Calu3 (cell line): Measurements from ENCODE around the gene ABLIM2. TPM values are rescaled to one million over a fixed set of nuclear protein-coding genes. Genes with fewer than 3 reads are reported as not detected.

Experiments used
- BruUV-seq: library from RNA; stranded (reverse); fragments of 400-500 nt; replicated peaks from 2 replicates; lab custom pipeline; 2021; lab: Mats Ljungman, UMichigan
- CTCF ChIA-PET: fragments of 300-600 bp; sonication (Branson Sonifier 250); formaldehyde crosslinking; loops from one replicate; lab custom pipeline; 2022; ENCODE audit warnings: antibody characterized with exemption; lab: Charles Lee
- DNase-seq: peaks from one replicate; pipeline ENCODE4 v3.0.0; 2022
- H3K27ac Mint-ChIP-seq: one replicate; pipeline ENCODE4 v1.8.0; 2022; ENCODE audit warnings: mixed read lengths; ENCODE audit not compliant: unreplicated experiment
- H3K27me3 Mint-ChIP-seq: one replicate; pipeline ENCODE4 v1.8.0; 2022; ENCODE audit warnings: mixed read lengths; ENCODE audit not compliant: unreplicated experiment
- H3K36me3 Mint-ChIP-seq: one replicate; pipeline ENCODE4 v1.8.0; 2022; ENCODE audit warnings: mild to moderate bottlenecking, moderate library complexity, mixed read lengths; ENCODE audit not compliant: insufficient read depth, unreplicated experiment
- H3K4me1 Mint-ChIP-seq: one replicate; pipeline ENCODE4 v1.8.0; 2022; ENCODE audit warnings: mild to moderate bottlenecking, low read depth, mixed read lengths; ENCODE audit not compliant: unreplicated experiment
- H3K4me3 Mint-ChIP-seq: one replicate; pipeline ENCODE4 v1.8.0; 2022; ENCODE audit warnings: mild to moderate bottlenecking, low read depth, moderate library complexity, mixed read lengths; ENCODE audit not compliant: unreplicated experiment
- H3K9me3 Mint-ChIP-seq: one replicate; pipeline ENCODE4 v1.8.0; 2022; ENCODE audit warnings: low read depth, mixed read lengths; ENCODE audit not compliant: unreplicated experiment
- intact Hi-C: fragments of 100-400 bp; cut with micrococcal nuclease; formaldehyde crosslinking; loops from one replicate; pipeline ENCODE4 v1.10.0; 2022; ENCODE audit not compliant: unreplicated experiment
- total RNA-seq: library from RNA; stranded (reverse); gene quantifications from 2 replicates; pipeline ENCODE4 v1.2.3, GENCODE V29; 2022
- TF ChIP-seq, protein P1 (sequence below): fragments of 200-600 bp; IDR thresholded peaks from one replicate; pipeline ENCODE4 v1.8.0; 2022; ENCODE audit warnings: antibody characterized with exemption; ENCODE audit not compliant: unreplicated experiment

Gene ABLIM2
- total RNA-seq, 1 experiment from 2014 or later: 1.0 TPM

DNA sequence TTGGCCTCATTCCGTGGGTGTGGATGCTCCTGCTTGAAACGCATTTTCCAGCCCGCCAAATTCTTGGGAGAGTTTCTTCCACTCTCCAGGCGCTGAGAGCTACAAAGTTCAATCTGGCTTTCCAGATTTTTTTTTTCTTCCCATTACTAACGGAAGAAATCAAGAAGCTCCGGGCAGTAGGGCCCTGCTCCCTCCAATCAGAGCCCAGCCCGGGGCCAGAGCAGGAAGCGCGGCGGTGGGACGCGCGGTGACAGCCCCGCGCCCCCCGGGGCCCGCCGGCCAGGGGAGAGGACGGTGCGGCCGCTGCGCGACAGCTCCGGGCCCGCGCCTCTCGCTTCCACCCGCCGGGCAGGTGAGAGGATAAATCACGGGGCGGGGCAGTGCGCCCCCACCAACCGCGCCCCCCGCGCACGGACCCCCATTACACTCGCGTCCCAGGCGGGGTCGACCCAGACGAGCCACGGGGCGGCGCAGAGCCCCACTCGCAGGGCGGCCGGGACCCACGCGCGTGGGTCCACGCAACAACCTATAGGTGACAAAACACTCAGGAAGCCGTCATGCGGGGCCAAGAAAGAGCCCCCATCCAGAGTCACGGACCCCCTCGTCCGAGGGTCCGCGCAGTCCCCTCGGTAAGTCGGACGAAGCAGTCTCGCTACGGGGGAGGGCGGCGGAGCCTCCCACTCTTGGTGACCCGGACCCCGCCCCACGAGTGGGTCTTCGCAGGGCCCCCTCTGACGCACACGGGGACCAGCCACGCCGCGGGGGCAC, 219.8 kb downstream of the ABLIM2 start:
- H3K4me1 Mint-ChIP-seq: peaks cover 24% of the 10 kb centered on the region
- H3K27ac Mint-ChIP-seq: peak overlapping the region; percentile 50
- peak; percentile 14 for DNase-seq

DNA sequence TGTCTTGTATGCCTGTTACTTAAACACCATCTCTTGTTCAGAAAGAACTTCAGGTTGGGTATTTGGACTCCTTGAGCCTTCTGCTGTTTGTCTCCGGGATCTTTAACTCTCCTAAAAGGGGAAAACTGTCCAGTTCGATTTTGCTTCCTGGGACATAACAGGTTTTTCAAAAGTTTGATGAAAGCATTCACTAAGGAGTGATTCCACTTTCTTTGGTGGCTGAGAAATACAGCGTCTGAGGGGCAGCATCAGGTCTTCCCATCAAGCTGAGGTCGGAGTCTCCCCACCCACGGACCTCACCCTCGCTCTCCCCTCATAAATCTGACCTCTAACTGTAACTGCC, 220.4 kb downstream of the ABLIM2 start:
- Mint-ChIP-seq H3K4me1 (peaks cover 24% of the 10 kb centered on the region), H3K9me3 (no peaks in the 10 kb centered on the region), H3K36me3 (peaks cover 38% of the 10 kb centered on the region), H3K27me3 (no peaks in the 10 kb centered on the region), H3K4me3 (peak overlapping the region; percentile 82), H3K27ac (peak overlapping the region; percentile 50)
- CTCF ChIA-PET: interaction anchor here (0.6 to 1.9 kb wide), 7 partner anchors 9 to 115 kb away, joined by 3 to 6 read pairs (median 3); no protein-coding TSS in a partner anchor
- no peak for DNase-seq
- intact Hi-C loops: loop anchor here (5.0 kb wide), 1 partner anchor 34 kb away; no protein-coding TSS in a partner anchor
- TF ChIP-seq, protein P1, sequence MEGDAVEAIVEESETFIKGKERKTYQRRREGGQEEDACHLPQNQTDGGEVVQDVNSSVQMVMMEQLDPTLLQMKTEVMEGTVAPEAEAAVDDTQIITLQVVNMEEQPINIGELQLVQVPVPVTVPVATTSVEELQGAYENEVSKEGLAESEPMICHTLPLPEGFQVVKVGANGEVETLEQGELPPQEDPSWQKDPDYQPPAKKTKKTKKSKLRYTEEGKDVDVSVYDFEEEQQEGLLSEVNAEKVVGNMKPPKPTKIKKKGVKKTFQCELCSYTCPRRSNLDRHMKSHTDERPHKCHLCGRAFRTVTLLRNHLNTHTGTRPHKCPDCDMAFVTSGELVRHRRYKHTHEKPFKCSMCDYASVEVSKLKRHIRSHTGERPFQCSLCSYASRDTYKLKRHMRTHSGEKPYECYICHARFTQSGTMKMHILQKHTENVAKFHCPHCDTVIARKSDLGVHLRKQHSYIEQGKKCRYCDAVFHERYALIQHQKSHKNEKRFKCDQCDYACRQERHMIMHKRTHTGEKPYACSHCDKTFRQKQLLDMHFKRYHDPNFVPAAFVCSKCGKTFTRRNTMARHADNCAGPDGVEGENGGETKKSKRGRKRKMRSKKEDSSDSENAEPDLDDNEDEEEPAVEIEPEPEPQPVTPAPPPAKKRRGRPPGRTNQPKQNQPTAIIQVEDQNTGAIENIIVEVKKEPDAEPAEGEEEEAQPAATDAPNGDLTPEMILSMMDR: no peak
- BruUV-seq: TSS peak; percentile 36

More for the DNA sequence above, 219.8 kb downstream of the ABLIM2 start:
- TF ChIP-seq, protein P1: no peak
- CTCF ChIA-PET: interaction anchor here (0.7 to 1.9 kb wide), 4 partner anchors 12 to 40 kb away, joined by 3 to 6 read pairs (median 3); no protein-coding TSS in a partner anchor
- Mint-ChIP-seq H3K27me3 (no peaks in the 10 kb centered on the region), H3K9me3 (no peaks in the 10 kb centered on the region), H3K4me3 (peak overlapping the region; percentile 82), H3K36me3 (peaks cover 38% of the 10 kb centered on the region)
- intact Hi-C loops: loop anchor here (5.0 kb wide), 1 partner anchor 34 kb away; no protein-coding TSS in a partner anchor
- BruUV-seq: no TSS peak

DNA sequence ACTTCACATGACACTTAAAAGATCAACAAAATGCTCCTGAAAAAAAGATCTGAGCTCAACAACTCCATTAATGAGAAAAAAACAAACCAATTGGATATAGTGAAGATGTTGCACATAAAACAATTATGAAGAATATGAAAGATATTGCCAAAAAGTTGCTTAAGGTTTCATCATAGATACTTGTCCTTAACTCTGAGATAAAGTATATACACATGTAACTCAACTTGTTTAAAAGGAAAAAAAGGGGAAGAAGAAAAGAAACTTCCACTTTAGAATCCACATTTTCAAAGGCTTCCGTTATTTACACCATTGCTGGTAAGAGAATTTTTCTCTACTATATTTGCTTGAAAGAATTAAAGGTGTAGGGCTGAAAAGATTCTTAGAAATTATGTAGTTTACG, 221.6 kb downstream of the ABLIM2 start:
- Mint-ChIP-seq H3K36me3 (peaks cover 36% of the 10 kb centered on the region), H3K27ac (no peak overlapping the region), H3K9me3 (no peaks in the 10 kb centered on the region), H3K27me3 (no peaks in the 10 kb centered on the region), H3K4me1 (peaks cover 16% of the 10 kb centered on the region), H3K4me3 (peak overlapping the region; percentile 82)
- intact Hi-C loops: loop anchor here (5.0 kb wide), 1 partner anchor 35 kb away; no protein-coding TSS in a partner anchor
- no peak for DNase-seq
- BruUV-seq: no TSS peak
- CTCF ChIA-PET: interaction anchor here (1.0 to 1.9 kb wide), 4 partner anchors 19 to 46 kb away, joined by 3 to 6 read pairs (median 4); no protein-coding TSS in a partner anchor
- TF ChIP-seq, protein P1: no peak

DNA sequence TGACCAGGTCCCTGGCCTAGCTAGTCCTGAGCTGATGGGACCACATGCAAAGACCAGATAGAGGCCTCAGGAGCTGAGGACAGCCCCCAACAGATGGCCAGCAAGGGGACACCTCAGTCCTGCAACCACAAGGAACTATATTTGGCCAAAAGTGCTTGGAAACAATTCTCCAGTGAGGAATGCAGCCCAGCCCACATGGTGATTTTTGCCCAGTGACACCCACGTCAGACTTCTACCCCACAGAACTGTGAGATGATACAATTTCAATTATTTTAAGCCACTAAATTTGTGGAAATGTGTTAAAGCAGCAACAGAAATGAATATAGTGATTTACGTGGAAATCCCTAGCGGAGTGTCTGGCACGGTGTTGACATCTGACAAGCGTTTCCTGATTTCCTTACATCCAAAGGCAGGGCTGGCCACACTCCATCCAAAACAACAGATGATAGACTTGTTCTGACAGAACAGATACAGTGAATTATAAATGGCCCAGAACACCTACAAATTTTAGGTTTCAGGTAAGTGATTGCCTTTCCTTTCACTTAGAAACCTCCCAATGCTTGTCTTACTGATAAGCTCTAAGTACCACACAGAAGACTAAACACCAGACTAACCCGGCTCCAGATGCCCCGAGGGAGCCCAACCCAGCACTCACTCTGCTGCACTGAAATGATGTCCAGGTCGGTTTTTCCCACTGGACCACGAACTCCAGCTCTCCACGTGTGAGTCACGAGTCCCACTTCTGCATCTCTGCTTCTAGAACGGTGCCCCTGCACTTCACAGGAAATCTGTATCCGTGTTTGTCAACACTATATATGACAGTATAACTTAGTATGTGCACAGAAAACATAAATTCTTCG, 224.7 kb downstream of the ABLIM2 start:
- Mint-ChIP-seq H3K27me3 (no peaks in the 10 kb centered on the region), H3K9me3 (no peaks in the 10 kb centered on the region), H3K27ac (no peak overlapping the region), H3K36me3 (peaks cover 24% of the 10 kb centered on the region), H3K4me3 (no peak overlapping the region), H3K4me1 (peaks cover 24% of the 10 kb centered on the region)
- TF ChIP-seq, protein P1: no peak
- no TSS peak for BruUV-seq
- CTCF ChIA-PET: no interaction called here
- no peak for DNase-seq
- intact Hi-C loops: no loop called here
